ENCODE data around the gene ANK2.

Gene ANK2

DNA sequence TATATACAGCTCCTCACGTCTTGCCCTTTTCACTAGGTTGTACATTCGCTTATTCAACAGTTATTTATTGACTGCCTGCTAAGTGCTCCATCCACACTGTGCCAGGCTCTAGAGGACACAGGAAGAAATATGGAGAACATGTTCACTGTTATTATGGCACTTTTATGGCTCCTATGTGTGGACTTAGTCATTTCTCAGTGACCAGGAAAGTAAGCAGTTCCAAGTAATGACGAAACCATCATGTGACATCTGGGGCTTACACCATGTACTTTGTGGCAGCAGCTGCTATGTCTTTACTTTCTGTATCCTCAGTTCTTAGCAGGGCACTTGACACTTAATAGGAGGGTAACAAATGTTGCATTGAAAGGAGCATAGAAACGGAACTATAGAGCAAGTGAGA lies 278.0 kb downstream of the ANK2 start:
- TF ChIP-seq, protein P1, sequence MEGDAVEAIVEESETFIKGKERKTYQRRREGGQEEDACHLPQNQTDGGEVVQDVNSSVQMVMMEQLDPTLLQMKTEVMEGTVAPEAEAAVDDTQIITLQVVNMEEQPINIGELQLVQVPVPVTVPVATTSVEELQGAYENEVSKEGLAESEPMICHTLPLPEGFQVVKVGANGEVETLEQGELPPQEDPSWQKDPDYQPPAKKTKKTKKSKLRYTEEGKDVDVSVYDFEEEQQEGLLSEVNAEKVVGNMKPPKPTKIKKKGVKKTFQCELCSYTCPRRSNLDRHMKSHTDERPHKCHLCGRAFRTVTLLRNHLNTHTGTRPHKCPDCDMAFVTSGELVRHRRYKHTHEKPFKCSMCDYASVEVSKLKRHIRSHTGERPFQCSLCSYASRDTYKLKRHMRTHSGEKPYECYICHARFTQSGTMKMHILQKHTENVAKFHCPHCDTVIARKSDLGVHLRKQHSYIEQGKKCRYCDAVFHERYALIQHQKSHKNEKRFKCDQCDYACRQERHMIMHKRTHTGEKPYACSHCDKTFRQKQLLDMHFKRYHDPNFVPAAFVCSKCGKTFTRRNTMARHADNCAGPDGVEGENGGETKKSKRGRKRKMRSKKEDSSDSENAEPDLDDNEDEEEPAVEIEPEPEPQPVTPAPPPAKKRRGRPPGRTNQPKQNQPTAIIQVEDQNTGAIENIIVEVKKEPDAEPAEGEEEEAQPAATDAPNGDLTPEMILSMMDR (IDR thresholded peaks at IDR 0.05): no peak

DNA sequence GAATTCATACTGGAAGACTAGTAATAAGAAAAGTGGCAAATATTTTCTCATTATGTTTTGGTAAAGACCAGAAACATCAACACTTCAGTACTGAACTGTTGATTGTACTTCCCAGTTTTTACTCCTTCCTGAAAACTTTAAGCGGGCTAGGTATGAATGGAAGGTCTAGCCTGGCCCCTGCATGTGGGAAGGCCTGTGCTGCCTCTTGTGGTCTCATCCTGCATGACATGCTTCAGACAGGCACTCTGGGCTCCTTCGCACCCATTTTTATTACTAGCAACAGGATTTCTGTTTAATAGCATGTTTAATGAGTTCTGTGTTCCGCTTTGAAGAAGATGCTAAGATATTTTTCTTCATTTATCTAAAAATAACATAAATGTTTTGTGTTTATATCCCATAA lies 279.1 kb downstream of the ANK2 start:
- TF ChIP-seq, protein P1 (IDR thresholded peaks at IDR 0.05): peak; percentile 44

DNA sequence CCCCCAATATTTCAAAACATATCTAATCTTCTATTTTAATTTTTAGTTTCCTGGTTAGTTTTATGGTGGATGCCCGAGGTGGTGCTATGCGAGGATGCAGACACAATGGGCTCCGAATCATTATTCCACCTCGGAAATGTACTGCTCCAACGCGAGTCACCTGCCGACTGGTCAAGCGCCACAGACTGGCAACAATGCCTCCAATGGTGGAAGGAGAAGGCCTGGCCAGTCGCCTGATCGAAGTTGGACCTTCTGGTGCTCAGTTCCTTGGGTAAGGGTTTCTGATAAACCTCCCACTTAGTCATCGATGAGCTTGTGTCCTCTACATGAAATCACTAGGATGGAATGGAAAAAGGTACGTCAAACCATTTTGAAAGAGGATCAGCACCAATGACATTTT lies 280.7 kb downstream of the ANK2 start:
- TF ChIP-seq, protein P1 (IDR thresholded peaks at IDR 0.05): no peak

DNA sequence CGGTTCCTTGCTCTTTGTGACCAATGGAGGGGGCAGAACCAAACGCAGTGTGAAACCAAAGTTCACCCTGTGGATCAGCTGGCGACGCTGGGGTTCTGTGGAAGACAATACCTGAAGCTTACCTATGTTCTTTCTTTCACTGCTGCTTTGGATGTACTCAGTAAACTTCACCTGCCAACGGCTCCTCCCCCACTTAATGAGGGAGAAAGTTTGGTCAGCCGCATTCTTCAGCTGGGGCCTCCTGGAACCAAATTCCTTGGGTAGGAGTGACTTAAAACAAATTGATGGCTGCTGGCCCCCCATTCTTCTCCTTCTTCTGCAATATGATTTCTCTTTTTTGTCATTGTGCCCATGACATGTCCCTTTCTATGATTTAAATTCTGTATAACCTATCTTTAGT lies 282.4 kb downstream of the ANK2 start:
- TF ChIP-seq, protein P1 (IDR thresholded peaks at IDR 0.05): no peak

DNA sequence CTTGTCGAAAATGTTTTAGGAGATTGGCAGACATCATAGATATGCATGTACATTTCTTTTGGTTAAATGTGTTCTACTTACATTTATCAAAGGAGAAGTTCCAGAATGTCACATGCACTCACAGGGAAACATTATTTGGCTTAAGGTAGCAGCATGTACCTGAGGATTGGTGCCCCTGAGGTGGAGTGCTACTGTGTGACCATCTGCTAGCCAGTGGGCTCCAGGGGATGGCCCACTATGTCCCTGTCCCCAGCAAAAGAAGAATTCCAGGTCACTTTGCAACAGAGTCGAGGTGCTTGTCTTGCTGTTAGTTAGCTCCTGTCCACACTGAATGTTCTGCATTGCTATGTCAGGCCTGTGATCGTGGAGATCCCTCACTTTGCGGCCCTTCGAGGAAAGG lies 283.2 kb downstream of the ANK2 start:
- TF ChIP-seq, protein P1 (IDR thresholded peaks at IDR 0.05): no peak

DNA sequence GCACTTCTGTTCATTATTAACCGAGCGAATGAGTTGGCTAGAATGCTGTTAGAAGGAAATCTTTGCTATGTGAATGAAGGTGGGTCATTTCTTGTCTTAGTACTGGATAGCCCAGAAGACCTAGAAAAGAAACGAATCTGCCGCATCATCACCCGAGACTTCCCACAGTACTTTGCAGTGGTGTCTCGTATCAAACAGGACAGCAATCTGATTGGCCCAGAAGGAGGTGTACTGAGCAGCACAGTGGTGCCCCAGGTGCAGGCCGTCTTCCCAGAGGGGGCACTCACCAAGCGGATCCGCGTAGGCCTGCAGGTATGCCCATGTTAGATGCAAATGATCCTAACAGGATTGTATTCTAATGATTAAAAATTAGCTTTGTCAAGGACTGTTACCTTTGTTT lies 286.3 kb downstream of the ANK2 start:
- TF ChIP-seq, protein P1 (IDR thresholded peaks at IDR 0.05): no peak

DNA sequence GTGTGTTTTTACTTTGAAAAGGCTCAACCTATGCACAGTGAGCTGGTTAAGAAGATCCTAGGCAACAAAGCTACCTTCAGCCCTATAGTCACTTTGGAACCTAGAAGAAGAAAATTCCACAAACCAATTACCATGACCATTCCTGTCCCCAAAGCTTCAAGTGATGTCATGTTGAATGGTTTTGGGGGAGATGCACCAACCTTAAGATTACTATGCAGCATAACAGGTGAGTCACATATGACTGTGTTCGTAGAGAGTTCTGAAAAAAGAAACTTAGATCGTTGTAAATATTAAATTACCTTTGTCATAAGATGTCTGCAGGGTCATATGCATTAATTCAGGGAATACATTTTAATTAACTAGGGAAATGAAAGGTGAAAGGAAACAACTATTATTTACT lies 287.1 kb downstream of the ANK2 start:
- TF ChIP-seq, protein P1 (IDR thresholded peaks at IDR 0.05): no peak

DNA sequence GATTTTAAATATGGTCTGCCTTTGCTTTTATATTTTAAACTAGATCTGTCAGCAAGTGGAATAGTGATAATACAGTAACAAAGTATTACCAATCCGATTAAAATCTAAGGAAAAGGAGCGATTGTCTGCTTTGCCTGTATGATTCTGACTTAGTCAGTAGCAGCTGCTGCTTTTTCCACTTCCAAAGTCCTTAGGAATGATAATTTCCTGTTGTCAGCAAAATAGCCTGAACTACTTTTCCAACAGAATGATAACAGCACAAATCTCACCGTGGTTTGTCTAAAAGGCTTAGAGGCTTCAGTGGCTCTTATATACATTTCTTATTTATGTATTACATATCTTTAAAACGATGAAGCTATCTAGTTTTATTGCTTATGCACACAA lies 290.0 kb downstream of the ANK2 start:
- TF ChIP-seq, protein P1 (IDR thresholded peaks at IDR 0.05): no peak

Measured in LNCAP (cell line).